K562 (cell line): Measurements from ENCODE around the gene CD79A. TPM values are rescaled to one million over a fixed set of nuclear protein-coding genes. Genes with fewer than 3 reads are reported as not detected.
A peak's percentile ranks its signal among the peaks of the same experiment; 100 is the strongest.

Experiments
- ATAC-seq: fragments of 200-7000 bp; cut with Tn5 transposase; 3 replicates; pipeline ENCODE4 v1.9.1; 2020; ENCODE audit warnings: moderate library complexity
- BruUV-seq: library from RNA; stranded (reverse); fragments of 400-500 nt; replicated peaks from 2 replicates; lab custom pipeline; 2021; lab: Mats Ljungman, UMichigan
- CTCF ChIA-PET: fragments of 300-600 bp; formaldehyde crosslinking; extraction: SDS; loops from one replicate; lab custom pipeline; 2021; ENCODE audit warnings: low intra/inter-chr PET ratio; lab: Yijun Ruan, JAX
- POLR2A ChIA-PET: fragments of 300-600, 350-650 bp; sonication (Branson Sonifier 250); formaldehyde crosslinking; extraction: SDS; loops from one replicate; lab custom pipeline; 2021; ENCODE audit warnings: antibody characterized with exemption, inconsistent platforms; lab: Yijun Ruan, JAX
- DNase-seq, 4 experiments: peaks; one replicate each; pipeline versions ENCODE4 v3.0.0 to v3.0.0-alpha.2; 2011 to 2018; ENCODE audit warnings: low spot score in 3 of 4, mixed read lengths in 3 of 4; ENCODE audit errors: extremely low read depth in 1 of 4
- FAIRE-seq: peaks from 2 replicates; lab custom pipeline; 2011; peaks lifted over from hg19 to GRCh38; lab: Jason Lieb, UNC
- H2AFZ ChIP-seq: 2 replicates; pipeline ENCODE4 v1.6.0; 2011; ENCODE audit warnings: low read depth, low read length, control low read depth, inconsistent platforms
- H3K27ac ChIP-seq: fragments of 200-600 bp; 3 replicates; pipeline ENCODE4 v1.8.0; 2011; ENCODE audit warnings: low read depth, mild to moderate bottlenecking, control low read depth, inconsistent platforms, low read length, moderate library complexity, mixed read lengths; ENCODE audit errors: extremely low read depth
- H3K27me3 ChIP-seq, 2 experiments: fragments of 300-600 bp in 1 of 2; 2 replicates in 1 of 2; 3 replicates in 1 of 2; pipeline versions ENCODE4 v1.6.0 to v1.8.0; 2011; ENCODE audit warnings: inconsistent platforms in 2 of 2, low read length in 2 of 2, mild to moderate bottlenecking in 1 of 2, mixed read lengths in 1 of 2, moderate library complexity in 1 of 2; ENCODE audit not compliant: control insufficient read depth in 2 of 2, insufficient read depth in 2 of 2
- H3K36me3 ChIP-seq: fragments of 300-600 bp; 3 replicates; pipeline ENCODE4 v1.8.0; 2011; ENCODE audit warnings: mild to moderate bottlenecking, low read length, inconsistent platforms; ENCODE audit not compliant: control insufficient read depth, insufficient read depth
- H3K4me1 ChIP-seq, 2 experiments: fragments of 200-600 bp in 1 of 2; replicated peaks in 1 of 2; 2 replicates in 1 of 2; 3 replicates in 1 of 2; pipeline versions ENCODE4 v1.5.1 to v1.8.0; 2011; ENCODE audit warnings: inconsistent platforms in 2 of 2, low read length in 2 of 2, mild to moderate bottlenecking in 1 of 2, mixed read lengths in 1 of 2, moderate library complexity in 1 of 2; ENCODE audit not compliant: control insufficient read depth in 2 of 2, insufficient read depth in 2 of 2
- H3K4me2 ChIP-seq: 2 replicates; pipeline ENCODE4 v1.6.1; 2011; ENCODE audit warnings: low read length, control low read depth, inconsistent platforms, mixed read lengths; ENCODE audit not compliant: insufficient read depth
- H3K4me3 ChIP-seq: fragments of 200-600 bp; sonication (generic), shearing (Covaris generic); 2 replicates; pipeline ENCODE4 v1.5.1; 2016; ENCODE audit warnings: control low read depth, inconsistent platforms
- H3K79me2 ChIP-seq: fragments of 200-600 bp; 3 replicates; pipeline ENCODE4 v1.8.0; 2011; ENCODE audit warnings: low read length, inconsistent platforms; ENCODE audit not compliant: control insufficient read depth, insufficient read depth
- H3K9ac ChIP-seq, 2 experiments: 2 replicates each; pipeline versions ENCODE4 v1.6.0 to v1.6.1; 2011; ENCODE audit warnings: low read depth in 2 of 2, low read length in 2 of 2, control low read depth in 1 of 2, inconsistent platforms in 1 of 2, mild to moderate bottlenecking in 1 of 2, mixed read lengths in 1 of 2; ENCODE audit not compliant: insufficient read depth in 1 of 2
- H3K9me1 ChIP-seq: one replicate; pipeline ENCODE4 v1.6.0; 2011; ENCODE audit warnings: inconsistent platforms, mild to moderate bottlenecking, low read length, moderate library complexity; ENCODE audit not compliant: control insufficient read depth, insufficient read depth
- H3K9me3 ChIP-seq: replicated peaks from 2 replicates; pipeline ENCODE4 v1.5.1; 2011; ENCODE audit warnings: low read depth, low read length, inconsistent platforms; ENCODE audit not compliant: control insufficient read depth, insufficient read depth
- H4K20me1 ChIP-seq: replicated peaks from 2 replicates; pipeline ENCODE4 v1.6.1; 2011; ENCODE audit warnings: low read length, inconsistent platforms, mixed read lengths; ENCODE audit not compliant: control insufficient read depth, insufficient read depth
- ATF7 ChIP-seq: fragments of 450-650 bp; IDR thresholded peaks from 2 replicates; pipeline ENCODE4 v1.7.1; 2014; ENCODE audit warnings: mild to moderate bottlenecking, moderate library complexity
- HDAC3 ChIP-seq: fragments of 450-650 bp; IDR thresholded peaks from 2 replicates; pipeline ENCODE4 v1.6.1; 2018; ENCODE audit warnings: borderline replicate concordance, mild to moderate bottlenecking, moderate library complexity; ENCODE audit not compliant: partially characterized antibody
- NFE2L1 ChIP-seq: fragments of 450-650 bp; IDR thresholded peaks from 2 replicates; pipeline ENCODE4 v1.6.1; 2016; ENCODE audit warnings: missing genetic modification characterization, low read depth, mild to moderate bottlenecking, missing compliant biosample characterization, moderate library complexity, borderline replicate concordance
- SMARCE1 ChIP-seq: fragments of 450-650 bp; IDR thresholded peaks from 2 replicates; pipeline ENCODE4 v1.7.1; 2016; ENCODE audit warnings: mild to moderate bottlenecking
- TCFL5 ChIP-seq: fragments of 250-450 bp; sonication (Bioruptor Pico); conservative IDR thresholded peaks from 2 replicates; pipeline ENCODE4 v1.6.1; 2021; ENCODE audit warnings: mild to moderate bottlenecking, moderate library complexity, matching md5 sums
- TFAP4 ChIP-seq: sonication (generic); formaldehyde crosslinking; IDR thresholded peaks from 2 replicates; pipeline ENCODE4 v1.8.0; 2022; ENCODE audit warnings: missing genetic modification reagents, mild to moderate bottlenecking, moderate library complexity, borderline replicate concordance
- THRB ChIP-seq: fragments of 450-650 bp; formaldehyde crosslinking; conservative IDR thresholded peaks from 2 replicates; pipeline ENCODE4 v1.4.0; 2022; ENCODE audit warnings: mild to moderate bottlenecking, missing genetic modification characterization
- ZNF280A ChIP-seq: fragments of 450-650 bp; IDR thresholded peaks from 2 replicates; pipeline ENCODE4 v1.6.1; 2018; ENCODE audit warnings: mild to moderate bottlenecking, low read depth; ENCODE audit not compliant: partially characterized antibody
- WGBS: fragments of 100-300 bp; shearing (Covaris generic); methylation state at CpG from one replicate; pipeline ENCODE4 v1.1.6; 2016; ENCODE audit warnings: low coverage, mixed read lengths; ENCODE audit not compliant: insufficient coverage; ENCODE audit errors: missing lambda C conversion rate; 5-methylcytosine and 5-hydroxymethylcytosine counted together
- in situ Hi-C: fragments of 300-500 bp; cut with MboI; formaldehyde crosslinking; loops from 4 replicates; pipeline ENCODE4 v1.15.0; 2018; ENCODE audit warnings: inconsistent platforms, mixed read lengths
- intact Hi-C: fragments of 100-400 bp; cut with micrococcal nuclease; formaldehyde crosslinking; loops from 2 replicates; pipeline ENCODE4 v1.14.2; 2022
- polyA plus RNA-seq, 8 experiments: library from polyadenylated mRNA; depleted of rRNA in 4 of 8; stranded (reverse) in 5 of 8; unstranded in 3 of 8; fragments of >200 nt; fragmentation: Nextera tagmentation in 2 of 8; fragmentation: Illumina TruSeq in 1 of 8; extraction: Ambion mirVana in 2 of 8; extraction: Trizol in 1 of 8; gene quantifications; 2 replicates each; pipeline versions ENCODE4 v1.2.1 to v1.2.3, GENCODE V29; 2011 to 2014; ENCODE audit warnings: inconsistent platforms in 1 of 8, missing spikeins in 1 of 8
- total RNA-seq, 7 experiments: library from RNA; depleted of rRNA in 6 of 7; stranded (reverse); fragments of >200 nt in 6 of 7; fragmentation: Illumina TruSeq in 2 of 7; extraction: Trizol in 2 of 7; gene quantifications; 2 replicates each; pipeline versions ENCODE4 v1.2.1 to v1.2.3, GENCODE V29; 2011 to 2021; ENCODE audit warnings: low replicate concordance in 1 of 7

The CD79A gene
- total and polyA plus RNA-seq, 9 of the 15 experiments (the other 6 are each of a cell fraction or from before 2014, with no cell fraction given) = 0.04 to 0.72 (median 0.17) TPM; not detected in 3

- intact Hi-C loops = no loop called here
- Histone ChIP-seq H3K4me1 (peaks cover 0 to 5% of the 10 kb centered on the region in 2 experiments; a peak in 2 of 5 replicates), H3K27me3 (peaks cover 14 to 22% of the 10 kb centered on the region in 2 experiments; a peak in 4 of 5 replicates), H3K27ac (no peak overlapping the region), H3K9me3 (no peaks in the 10 kb centered on the region), H3K36me3 (no peaks in the 10 kb centered on the region), H3K9ac (0 out of 4 replicates have a peak overlapping the region, but pooled peaks of 1 of the 2 experiments have one; percentile 18)
- POLR2A ChIA-PET = interaction anchor here (0.8 to 2.2 kb wide), 2 partner anchors 9 to 197 kb away, joined by 3 to 15 read pairs; partner anchors contain the start of gene RPS19
- FAIRE-seq = no peak
- TF ChIP-seq TCFL5 (CRISPR knock-in tag) (no peak), SMARCE1 (no peak), TFAP4 (CRISPR knock-in tag) (no peak), NFE2L1 (no peak), ZNF280A (no peak), ATF7 (no peak), THRB (CRISPR knock-in tag) (no peak), HDAC3 (no peak)
- TF ChIP-seq, all 486 proteins: peak for 0
- ATAC-seq (no peak), DNase-seq (no peak)
- no peak overlapping the region for H2AFZ ChIP-seq
- H3K4me3 ChIP-seq = no peak overlapping the region
- in situ Hi-C loops = no loop called here
- no TSS peak for BruUV-seq
- H3K9me1 ChIP-seq = no peaks in the 10 kb centered on the region
- no peaks in the 10 kb centered on the region for H4K20me1 ChIP-seq
- H3K4me2 ChIP-seq = no peak overlapping the region
- CTCF ChIA-PET = no interaction called here
- 3% methylated on average over 4 of the region's 4 CpGs for WGBS
- no peaks in the 10 kb centered on the region for H3K79me2 ChIP-seq
Measured at GRCh38 chr19:41851456-41851855, 25.6 kb upstream of the CD79A start.
